ENCODE measurements around the gene ALDH1A3.

Gene ALDH1A3

DNA sequence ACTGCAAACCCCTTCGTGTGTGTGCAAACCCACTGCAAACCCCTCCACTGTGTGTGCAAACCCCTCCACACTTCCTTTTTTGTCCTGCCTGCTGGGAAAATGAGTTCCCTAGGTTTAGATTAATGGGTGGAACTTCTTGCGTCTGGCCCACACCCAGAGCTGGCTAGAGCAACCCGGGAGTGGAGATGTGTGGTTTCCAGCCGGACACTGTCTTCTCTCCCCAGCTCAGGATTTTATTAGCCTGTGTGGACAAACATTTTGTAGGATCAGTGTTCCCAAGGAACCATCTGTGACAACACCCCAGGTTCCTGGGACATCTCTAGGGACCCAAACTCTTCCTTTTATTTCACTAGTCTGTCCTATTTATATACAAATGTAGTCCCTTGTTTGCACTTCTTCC is 29.9 kb downstream of the ALDH1A3 start:
- H3K27me3 ChIP-seq = no peaks in the 10 kb centered on the region
- TF ChIP-seq, protein P1, sequence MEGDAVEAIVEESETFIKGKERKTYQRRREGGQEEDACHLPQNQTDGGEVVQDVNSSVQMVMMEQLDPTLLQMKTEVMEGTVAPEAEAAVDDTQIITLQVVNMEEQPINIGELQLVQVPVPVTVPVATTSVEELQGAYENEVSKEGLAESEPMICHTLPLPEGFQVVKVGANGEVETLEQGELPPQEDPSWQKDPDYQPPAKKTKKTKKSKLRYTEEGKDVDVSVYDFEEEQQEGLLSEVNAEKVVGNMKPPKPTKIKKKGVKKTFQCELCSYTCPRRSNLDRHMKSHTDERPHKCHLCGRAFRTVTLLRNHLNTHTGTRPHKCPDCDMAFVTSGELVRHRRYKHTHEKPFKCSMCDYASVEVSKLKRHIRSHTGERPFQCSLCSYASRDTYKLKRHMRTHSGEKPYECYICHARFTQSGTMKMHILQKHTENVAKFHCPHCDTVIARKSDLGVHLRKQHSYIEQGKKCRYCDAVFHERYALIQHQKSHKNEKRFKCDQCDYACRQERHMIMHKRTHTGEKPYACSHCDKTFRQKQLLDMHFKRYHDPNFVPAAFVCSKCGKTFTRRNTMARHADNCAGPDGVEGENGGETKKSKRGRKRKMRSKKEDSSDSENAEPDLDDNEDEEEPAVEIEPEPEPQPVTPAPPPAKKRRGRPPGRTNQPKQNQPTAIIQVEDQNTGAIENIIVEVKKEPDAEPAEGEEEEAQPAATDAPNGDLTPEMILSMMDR (IDR thresholded peaks at IDR 0.05) = no peak

DNA sequence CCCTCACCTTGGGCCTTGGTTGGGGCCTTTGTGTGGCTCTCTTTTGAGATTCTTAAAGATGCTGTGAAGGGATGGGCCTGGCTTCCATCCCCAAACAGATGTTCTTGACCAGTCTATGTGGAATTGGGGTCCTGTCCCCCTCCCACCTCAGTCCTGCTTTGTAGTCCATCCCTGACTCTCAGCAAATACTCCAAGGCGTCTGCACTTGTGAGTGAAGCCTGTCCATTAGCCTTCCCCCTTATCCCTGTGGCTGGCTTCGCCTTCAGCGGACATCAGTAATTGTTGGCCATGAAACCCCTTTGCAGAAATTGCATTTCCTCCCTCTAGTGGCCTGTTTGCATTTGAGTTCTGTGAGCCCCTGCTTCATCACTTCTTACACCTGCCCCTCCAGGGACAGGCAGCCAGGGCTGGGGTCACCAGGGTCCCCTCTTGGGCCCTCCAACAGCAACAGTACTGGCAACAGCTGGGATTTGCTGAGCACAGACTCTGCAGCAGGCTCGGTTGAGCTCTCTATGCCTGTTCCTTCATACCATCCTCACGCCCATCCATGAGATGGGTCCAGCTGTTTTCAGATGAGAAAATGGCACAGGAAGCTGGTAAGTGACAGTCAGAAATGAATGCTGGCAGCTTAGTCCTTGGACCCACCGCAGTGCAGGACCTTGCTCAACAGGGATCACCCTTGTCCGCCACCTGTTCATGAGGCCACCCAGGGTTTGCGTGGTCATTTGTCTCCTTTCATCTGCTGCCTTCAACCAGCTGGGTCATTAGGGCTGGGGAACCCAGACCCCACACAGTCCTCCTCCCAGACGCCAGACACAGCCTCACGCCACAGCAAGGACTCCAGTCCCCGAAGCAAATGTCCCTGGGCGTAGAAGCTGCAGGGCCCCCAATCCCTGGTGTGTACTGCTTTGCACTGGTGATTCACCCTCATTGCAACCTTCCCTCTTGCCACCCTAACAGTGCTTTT is 30.6 kb downstream of the ALDH1A3 start:
- TF ChIP-seq, protein P1 (IDR thresholded peaks at IDR 0.05) = no peak
- no peaks in the 10 kb centered on the region for H3K36me3 ChIP-seq
- H3K27ac ChIP-seq = no peak overlapping the region
- H3K4me1 ChIP-seq (ENCODE audit: control insufficient read depth in 1 of 2, insufficient read depth in 1 of 2, low read depth in 1 of 2, low read length in 1 of 2) = peaks cover 18 to 21% of the 10 kb centered on the region in 2 experiments
- H3K9me3 ChIP-seq = no peaks in the 10 kb centered on the region
- no peaks in the 10 kb centered on the region for H3K27me3 ChIP-seq
- H3K4me3 ChIP-seq (ENCODE audit: low read depth in 1 of 2, low read length in 1 of 2) = no peak overlapping the region

More for the DNA sequence above, 29.9 kb downstream of the ALDH1A3 start:
- H3K4me3 ChIP-seq (ENCODE audit: low read depth in 1 of 2, low read length in 1 of 2) = no peak overlapping the region
- H3K9me3 ChIP-seq = no peaks in the 10 kb centered on the region
- H3K36me3 ChIP-seq = no peaks in the 10 kb centered on the region
- no peak overlapping the region for H3K27ac ChIP-seq
- H3K4me1 ChIP-seq (ENCODE audit: control insufficient read depth in 1 of 2, insufficient read depth in 1 of 2, low read depth in 1 of 2, low read length in 1 of 2) = peaks cover 18 to 21% of the 10 kb centered on the region in 2 experiments

DNA sequence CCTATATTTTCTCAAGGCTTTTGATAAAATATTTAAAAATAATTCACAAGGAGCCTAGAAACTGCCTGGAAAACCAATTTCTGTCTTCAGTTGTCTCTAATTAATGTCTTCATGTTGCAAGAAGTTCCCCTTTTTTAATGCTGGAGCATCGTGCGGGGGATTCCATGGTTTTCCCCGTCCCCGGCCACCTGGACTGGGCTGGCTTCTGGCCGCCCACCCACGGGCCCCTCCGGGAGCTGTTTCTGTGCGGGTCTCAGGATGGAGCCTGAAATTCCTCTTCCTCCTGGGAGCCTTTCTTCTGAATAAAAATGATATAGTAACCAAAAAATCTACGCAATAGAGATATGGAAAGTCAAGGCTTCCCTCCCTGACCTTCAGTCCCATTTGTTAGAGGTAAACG is 31.5 kb downstream of the ALDH1A3 start:
- H3K27ac ChIP-seq = no peak overlapping the region
- H3K4me3 ChIP-seq (ENCODE audit: low read depth in 1 of 2, low read length in 1 of 2) = no peak overlapping the region
- peaks cover 14% of the 10 kb centered on the region in 2 experiments for H3K4me1 ChIP-seq (ENCODE audit: control insufficient read depth in 1 of 2, insufficient read depth in 1 of 2, low read depth in 1 of 2, low read length in 1 of 2)
- H3K9me3 ChIP-seq = no peaks in the 10 kb centered on the region
- H3K27me3 ChIP-seq = no peaks in the 10 kb centered on the region
- H3K36me3 ChIP-seq = no peaks in the 10 kb centered on the region
- TF ChIP-seq, protein P1 (IDR thresholded peaks at IDR 0.05) = no peak

DNA sequence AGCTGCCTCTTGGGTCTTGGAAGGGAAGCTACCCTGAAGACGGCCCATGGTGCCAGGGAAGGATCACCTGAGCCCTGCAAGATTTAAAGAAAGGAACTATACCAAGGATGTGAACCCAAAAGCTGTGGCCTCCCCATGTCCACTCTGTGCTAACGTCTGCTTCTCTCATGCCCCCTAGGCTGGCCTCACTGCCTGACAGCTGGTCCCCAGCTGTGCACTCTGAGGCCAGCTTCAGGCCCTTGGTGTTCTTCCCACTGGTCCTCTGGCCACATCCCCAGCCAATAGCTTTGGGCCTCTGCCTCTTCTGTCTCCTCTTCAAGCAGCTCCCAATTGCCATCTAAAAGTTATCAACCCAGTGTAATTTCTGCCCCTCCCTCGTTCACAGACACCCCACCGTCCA is 34.3 kb downstream of the ALDH1A3 start:
- Histone ChIP-seq H3K4me3 (ENCODE audit: low read depth in 1 of 2, low read length in 1 of 2) (no peak overlapping the region), H3K36me3 (no peaks in the 10 kb centered on the region), H3K27ac (no peak overlapping the region), H3K9me3 (no peaks in the 10 kb centered on the region), H3K4me1 (ENCODE audit: control insufficient read depth in 1 of 2, insufficient read depth in 1 of 2, low read depth in 1 of 2, low read length in 1 of 2) (peaks cover 14 to 26% of the 10 kb centered on the region in 2 experiments), H3K27me3 (no peaks in the 10 kb centered on the region)
- TF ChIP-seq, protein P1 (IDR thresholded peaks at IDR 0.05) = no peak

DNA sequence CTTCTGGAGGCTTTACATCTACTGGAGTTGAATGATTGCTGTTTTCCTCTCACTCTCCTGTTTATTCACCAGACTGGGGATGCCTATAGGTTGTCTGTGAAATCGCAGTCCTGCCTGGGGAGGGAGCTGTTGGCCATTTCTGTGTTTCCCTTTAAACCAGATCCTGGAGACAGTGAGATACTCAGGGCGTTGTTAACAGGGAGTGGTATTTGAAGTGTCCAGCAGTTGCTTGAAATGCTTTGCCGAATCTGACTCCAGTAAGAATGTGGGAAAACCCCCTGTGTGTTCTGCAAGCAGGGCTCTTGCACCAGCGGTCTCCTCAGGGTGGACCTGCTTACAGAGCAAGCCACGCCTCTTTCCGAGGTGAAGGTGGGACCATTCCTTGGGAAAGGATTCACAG is 35.2 kb downstream of the ALDH1A3 start:
- H3K4me1 ChIP-seq (ENCODE audit: control insufficient read depth in 1 of 2, insufficient read depth in 1 of 2, low read depth in 1 of 2, low read length in 1 of 2) = peaks cover 17 to 29% of the 10 kb centered on the region in 2 experiments
- H3K27ac ChIP-seq = no peak overlapping the region
- H3K9me3 ChIP-seq = no peaks in the 10 kb centered on the region
- no peaks in the 10 kb centered on the region for H3K36me3 ChIP-seq
- no peaks in the 10 kb centered on the region for H3K27me3 ChIP-seq
- no peak overlapping the region for H3K4me3 ChIP-seq (ENCODE audit: low read depth in 1 of 2, low read length in 1 of 2)
- TF ChIP-seq, protein P1 (IDR thresholded peaks at IDR 0.05) = no peak
